Dermis blood vessel endothelial cell (primary cell): ENCODE measurements around the gene ZNHIT6. TPM values are rescaled to one million over a fixed set of nuclear protein-coding genes. Genes with fewer than 3 reads are reported as not detected.
"Not testable (repeated sequence)": the region's sequence is repeated elsewhere in the genome, so short reads cannot be mapped to it uniquely, and the experiment has no call there.

Source experiments
- DNase-seq: peaks from one replicate; pipeline ENCODE4 v3.0.0; 2010
- total RNA-seq: library from RNA; depleted of rRNA; stranded (reverse); fragments of >200 nt; gene quantifications from 2 replicates; pipeline ENCODE4 v1.2.3, GENCODE V29; 2014

Gene ZNHIT6, protein sequence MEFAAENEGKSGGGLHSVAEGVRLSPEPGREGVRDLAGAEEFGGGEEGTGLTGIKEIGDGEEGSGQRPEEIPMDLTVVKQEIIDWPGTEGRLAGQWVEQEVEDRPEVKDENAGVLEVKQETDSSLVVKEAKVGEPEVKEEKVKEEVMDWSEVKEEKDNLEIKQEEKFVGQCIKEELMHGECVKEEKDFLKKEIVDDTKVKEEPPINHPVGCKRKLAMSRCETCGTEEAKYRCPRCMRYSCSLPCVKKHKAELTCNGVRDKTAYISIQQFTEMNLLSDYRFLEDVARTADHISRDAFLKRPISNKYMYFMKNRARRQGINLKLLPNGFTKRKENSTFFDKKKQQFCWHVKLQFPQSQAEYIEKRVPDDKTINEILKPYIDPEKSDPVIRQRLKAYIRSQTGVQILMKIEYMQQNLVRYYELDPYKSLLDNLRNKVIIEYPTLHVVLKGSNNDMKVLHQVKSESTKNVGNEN
- 12.3 and 14.7 TPM in 2 replicates for total RNA-seq

DNA sequence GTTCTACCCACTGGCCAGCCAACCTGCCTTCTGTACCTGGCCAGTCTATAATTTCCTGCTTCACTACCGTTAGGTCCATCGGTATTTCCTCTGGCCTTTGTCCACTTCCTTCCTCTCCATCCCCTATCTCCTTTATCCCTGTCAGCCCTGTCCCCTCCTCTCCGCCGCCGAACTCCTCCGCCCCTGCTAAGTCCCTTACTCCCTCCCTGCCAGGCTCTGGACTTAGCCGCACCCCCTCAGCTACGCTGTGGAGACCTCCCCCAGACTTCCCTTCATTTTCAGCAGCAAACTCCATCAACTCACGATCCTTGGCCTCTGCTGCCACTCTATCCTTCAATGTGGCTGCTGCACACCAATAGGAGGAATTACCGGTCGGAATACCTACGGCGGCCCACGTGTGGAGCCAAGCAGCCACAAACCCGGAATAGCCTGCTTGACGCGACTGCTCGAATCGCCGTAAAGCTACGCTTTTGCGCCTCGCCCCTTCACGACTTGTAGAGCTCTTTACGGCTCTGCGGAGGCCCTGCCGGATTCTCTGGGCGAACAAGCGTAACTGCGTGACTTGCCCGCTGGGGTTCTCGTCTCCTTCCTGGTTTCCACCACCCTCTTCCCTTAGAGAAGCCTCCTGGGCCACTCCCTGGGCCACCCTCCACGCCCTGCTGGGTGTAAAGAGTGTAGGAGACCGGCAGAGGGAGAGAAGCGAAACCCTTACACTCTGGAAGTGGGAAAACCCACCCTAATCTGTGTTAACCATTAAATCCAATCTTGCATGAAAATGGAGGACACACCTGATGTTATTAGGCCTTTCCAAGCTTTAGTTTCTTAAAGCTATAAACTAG is at the start of gene ZNHIT6:
TSS of gene ZNHIT6 (minus strand) at position 444 of the 839 bp plus-strand sequence. CDS start at position 295, 149 bp downstream.
- DNase-seq, result peak; percentile 97

DNA sequence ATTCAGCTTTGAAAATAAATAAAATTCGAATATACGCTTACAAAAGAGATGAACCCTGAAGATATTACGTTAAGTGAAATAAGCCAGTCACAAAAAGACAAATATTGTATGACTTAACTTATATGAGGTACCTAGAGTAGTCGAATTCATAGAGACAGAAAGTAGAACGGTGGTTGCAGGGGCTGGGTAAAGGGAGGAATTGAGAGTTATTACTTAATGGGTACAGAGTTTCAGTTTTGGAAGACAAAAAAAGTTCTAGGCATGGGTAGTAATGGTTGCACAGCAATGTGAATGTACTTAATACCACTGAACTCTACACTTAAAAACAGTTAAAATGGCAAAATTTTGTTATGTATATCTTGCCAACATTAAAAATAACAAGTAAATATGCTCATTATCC is 48.6 kb upstream of the ZNHIT6 start:
- DNase-seq, result no peak

DNA sequence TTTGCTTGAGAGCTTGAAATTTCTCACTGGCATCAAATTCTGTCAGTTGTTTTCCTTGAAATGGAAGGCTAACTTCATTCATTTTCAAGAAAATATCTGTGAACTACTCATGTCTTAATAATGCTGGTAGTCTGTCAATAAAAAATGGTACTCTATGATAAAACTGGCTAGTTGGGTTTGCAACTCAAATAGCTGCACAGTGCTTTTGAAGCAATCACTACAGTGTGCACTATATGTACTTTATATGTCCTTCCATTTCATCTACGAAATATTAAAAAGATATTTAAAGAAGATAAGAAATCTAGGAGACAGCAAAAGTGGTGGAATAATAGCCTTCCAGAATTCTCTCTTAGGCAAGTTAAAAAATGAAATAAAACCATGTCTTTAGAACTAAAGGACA is 39.9 kb upstream of the ZNHIT6 start:
- DNase-seq, result no peak

DNA sequence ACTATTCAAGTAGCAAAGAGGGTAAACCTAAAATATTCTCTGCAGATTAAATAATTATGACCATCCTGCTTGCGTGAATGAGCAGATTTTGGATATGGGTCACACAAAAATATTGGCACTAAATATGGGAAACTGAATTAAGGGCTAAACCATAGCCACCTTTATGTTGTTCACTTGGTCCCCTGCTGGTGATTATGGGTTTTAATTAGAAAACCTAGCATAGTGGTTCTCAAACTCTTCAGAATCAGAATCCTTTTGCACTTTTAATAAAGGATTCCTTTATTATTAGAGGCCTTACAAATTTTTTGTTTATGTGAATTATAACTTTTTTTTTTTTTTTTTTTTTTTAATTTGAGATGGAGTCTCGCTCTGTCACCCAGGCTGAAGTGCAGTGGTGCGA is 38.5 kb upstream of the ZNHIT6 start:
- DNase-seq, result no peak

DNA sequence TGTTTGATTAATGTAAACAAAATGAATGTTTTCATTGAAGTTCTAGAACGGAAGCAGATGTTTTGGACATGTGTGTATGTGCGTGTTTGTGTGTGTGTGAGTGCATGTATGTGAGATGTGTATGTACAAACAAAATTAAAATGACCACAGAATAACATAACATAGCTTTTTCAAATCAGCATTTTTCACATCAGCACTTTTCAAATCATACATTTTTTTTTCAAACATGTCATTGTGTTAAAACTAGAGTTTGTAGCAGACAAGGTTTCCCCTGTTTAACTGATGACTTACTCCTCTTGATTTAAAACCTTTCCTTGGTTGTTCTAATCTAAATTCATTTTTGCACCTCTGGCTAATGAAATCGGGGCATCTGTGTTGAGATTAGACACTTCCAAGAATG is 35.6 kb upstream of the ZNHIT6 start:
- DNase-seq, result no peak

DNA sequence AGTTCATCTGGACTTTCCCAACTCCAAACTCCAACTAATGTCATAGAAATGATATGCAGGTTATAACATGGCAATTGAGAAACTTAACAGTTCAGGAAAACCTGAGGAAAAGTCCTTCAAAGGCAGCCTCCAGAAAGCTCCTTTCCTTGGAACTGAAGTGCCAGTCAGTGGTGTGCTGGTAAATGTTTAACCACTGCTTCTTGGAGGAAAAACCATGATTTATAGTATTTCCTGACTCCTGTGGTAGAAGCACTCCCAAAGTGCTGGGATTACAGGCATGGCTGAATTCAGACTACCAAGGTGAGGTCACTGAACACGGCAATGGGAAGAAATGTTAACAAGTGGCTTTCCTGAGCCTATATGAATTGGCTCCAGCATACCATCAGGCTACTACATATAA is 26.7 kb upstream of the ZNHIT6 start:
- DNase-seq, result no peak

DNA sequence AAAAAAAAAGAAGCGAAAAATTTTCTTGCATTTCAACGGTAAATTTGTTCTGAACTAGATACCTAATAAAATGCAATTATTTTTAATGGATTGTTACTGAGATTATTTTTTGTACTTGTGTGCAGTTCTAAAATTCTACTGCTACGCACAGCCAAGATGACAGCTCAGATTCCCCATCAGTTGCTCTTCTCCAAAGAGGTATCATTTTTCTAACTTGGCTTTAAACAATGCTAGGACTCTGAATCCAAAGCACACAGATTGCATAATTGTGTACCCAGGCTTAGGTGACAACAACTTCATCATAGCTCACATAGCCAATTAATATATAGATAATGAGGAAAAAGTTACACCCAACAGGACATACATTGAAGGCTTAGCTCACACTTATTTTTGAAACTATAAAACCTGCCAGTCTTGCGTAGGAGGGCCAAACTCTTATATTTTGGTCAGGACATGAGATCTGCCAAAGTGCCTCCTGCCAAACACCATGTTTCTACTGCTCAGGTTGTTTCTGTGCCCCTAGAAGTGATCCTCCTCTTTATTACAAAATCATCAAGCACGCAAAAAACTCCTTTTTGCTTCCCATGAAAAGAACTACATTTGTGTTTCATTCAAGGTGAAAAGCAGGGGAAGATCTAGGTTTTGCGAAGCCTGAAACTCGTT is 10.6 kb upstream of the ZNHIT6 start:
- no peak for DNase-seq

DNA sequence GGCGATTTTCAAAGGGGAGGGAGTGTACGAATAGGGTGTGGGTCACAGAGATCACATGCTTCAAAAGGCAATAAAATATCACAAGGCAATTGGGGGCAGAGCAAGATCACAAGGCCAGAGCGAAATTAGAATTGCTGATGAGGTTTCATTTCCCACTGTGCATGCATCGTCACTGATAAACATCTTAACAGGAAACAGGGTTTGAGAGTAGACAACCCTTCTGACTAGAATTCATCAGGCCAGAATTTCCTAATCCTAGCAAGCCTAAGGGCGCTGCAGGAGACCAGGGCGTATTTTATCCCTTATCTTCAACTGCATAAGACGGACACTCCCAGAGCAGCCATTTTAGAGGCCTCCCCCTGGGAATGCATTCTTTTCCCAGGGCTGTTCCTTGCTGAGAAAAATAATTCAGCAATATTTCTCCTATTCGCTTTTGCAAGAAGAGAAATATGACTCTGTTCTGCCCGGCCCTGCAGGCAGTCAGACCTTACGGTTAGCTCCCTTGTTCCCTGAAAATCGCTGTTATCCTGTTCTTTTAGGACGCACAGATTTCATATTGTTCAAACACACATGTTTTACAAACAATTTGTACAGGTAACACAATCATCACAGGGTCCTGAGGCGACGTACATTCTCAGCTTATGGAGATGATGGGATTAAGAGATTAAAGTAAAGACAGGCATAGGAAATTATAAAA is 6.3 kb upstream of the ZNHIT6 start:
- DNase-seq, result not testable (repeated sequence)

DNA sequence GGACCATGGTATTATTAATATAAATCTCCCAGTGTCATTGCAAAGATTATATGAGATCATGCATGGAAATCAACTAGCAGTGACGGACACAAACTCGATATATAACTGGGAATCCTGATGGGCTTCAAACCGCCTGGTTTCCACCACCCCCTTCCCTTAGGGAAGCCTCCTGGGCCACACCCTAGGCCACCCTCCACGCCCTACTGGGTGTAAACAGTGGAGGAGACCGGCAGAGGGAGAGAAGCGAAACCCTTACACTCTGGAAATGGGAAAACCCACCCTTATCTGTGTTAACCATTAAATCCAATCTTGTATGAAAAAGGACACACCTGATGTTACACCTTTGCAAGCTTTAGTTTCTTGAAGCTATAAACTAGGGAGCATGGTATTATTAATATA is 595 bp upstream of the ZNHIT6 start:
- no peak for DNase-seq

DNA sequence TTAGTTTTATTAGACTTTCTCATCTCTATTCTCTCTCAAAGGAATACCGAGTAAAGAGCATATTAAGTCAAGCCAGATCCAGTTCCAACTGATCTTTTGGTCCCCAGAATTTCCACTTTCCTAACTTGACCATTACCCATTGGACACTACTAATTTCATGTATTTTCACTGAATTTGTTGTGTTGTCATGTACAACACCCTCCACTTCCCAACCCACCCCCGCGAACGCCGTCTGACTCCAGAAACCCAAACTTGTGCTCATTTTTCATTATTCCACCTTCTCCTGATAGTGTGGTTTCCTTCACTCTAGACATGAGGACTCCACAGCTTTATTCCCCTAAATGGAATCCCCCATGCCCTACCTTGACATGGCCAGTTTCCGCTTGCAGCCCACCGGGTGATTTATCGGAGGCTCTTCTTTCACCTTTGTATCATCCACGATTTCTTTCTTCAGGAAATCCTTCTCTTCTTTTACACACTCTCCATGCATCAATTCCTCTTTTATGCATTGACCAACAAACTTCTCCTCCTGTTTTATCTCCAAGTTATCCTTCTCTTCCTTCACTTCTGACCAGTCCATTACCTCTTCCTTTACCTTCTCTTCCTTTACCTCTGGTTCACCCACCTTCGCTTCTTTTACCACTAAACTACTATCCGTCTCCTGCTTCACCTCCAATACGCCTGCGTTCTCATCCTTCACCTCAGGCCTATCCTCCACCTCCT is 805 bp downstream of the ZNHIT6 start:
- no peak for DNase-seq

DNA sequence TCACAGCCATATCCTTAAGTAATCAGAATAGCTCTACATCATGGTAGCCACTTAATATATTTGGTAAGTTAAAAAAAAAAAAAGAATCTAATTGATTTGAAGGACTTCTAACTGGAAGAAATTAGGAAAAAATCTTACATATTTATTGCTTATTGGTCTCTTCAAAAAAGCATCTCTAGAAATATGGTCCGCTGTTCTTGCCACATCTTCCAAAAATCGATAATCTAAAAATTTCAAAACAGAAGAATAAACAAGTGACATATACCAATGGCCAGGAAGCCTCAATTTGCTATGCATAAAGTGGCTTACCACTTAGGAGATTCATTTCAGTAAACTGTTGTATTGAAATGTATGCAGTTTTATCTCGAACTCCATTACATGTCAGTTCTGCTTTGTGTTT is 2.3 kb downstream of the ZNHIT6 start:
- DNase-seq, result no peak

DNA sequence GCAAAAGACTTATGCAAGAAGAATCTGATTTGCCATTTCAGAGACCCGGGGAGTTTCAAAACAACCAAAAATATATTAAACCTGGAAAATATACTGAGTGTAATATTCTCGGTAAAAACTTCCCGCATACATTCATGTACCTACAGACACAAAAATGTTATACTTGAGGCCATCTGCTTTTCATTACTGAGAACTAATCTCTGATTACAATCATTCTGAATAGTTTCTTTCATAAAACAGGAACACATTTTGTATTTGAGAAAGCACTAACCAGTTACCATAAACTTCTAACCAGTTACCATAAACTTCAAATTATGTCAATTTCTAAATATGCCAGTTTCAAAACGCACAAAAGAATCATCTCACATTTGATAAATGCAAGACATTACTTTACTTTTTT is 7.8 kb downstream of the ZNHIT6 start:
- DNase-seq, result no peak

DNA sequence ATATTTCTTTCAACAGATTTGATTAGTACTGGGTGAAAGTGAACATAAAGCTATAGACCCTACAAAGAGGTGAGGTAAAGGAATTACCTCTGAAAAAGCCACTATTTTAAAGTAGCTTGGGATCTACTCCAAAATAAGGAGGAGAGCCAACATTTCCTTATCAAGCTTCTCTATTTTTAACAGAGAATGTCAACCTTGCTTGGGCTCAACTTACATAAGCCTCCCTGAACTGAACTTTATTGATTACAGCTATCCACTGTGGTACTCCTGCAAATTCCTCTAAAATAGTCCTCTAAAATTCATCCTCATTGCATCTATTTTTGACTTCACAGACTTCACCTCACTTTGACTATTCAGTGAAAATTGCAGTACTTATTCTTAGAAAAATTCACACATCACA is 10.3 kb downstream of the ZNHIT6 start:
- no peak for DNase-seq

DNA sequence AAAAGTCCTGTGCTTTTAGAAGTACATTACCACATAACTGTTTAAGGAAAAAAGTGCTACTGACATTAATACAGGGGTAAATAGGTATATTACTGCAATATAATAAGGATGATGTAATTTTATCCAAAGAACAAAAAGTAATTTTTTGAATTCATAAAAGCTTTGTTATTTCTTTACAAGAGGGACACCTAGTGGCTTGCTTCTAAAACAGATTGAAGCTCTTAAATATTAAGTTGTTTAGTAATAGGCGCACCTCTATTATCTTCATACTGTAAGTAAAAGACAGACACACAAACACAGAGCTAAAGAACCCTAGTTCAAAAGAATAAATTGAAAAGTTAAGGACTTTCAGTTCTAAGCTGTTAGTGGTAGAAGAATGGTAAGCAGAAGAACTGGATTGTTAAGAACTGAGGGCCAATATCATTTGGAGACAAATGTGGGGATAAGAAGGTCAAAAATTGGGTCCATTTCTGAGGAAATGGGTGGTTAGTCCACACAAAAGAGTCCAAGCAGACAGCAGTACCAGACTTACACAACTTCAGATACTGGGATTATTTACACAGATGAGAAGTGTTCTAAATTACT is 15.4 kb downstream of the ZNHIT6 start:
- peak; percentile 72 for DNase-seq

DNA sequence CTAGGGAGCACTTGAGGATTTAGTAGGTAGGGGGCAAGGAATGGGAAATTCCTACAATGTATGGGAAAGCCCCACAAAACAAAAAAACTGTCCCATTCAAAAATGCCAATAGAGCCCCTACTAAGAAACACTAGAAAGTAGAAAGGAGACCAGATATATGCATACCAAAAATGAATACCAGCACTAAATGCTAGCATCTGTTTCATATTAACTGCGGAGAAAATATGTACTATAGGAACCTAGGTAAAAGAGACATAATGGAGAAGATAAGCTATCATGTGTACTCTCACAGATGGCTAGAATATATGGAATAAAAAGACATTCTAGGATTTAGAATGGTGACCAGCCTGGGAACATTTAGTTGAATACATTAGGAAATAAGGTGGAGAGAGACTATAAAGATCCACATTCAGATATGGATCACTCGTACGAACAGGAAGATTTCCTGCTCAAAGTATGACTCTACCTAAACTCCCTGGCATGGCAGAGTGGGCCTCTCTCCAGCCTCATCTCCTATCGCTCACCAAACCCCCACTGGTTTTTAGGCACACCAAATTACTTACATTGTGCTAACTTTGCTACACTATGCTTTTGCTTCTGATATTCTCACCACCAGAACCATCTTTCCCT is 18.3 kb downstream of the ZNHIT6 start:
- no peak for DNase-seq

DNA sequence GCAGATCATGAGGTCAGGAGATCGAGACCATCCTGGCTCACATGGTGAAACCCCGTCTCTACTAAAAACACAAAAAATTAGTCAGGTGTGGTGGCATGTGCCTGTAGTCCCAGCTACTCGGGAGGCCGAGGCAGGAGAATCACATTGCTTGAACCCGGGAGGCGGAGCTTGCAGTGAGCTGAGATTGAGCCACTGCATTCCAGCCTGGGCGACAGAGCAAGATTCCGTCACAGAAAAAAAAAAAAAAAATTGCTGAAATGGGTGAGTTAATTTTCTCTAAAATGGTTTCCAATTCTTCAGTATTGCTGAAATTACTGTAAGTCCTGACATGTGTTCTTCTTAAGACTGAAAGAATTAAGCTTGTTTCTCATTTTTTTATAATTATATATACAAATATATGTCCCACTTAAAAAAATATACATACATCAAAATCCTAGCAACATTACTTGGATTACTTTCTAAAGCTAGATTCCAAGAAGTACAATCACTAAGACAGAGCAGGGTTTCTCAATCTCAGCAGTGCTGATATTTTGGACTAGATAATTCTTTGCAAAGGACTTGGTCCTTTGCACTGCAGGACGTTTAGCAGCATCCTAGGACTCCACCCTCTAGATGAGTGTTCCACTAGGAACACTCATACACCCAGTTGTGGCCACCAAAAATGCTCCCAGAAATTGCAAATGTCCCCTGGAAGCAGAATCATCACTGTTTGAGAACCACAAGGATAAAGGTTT is 24.8 kb downstream of the ZNHIT6 start:
- DNase-seq, result no peak

DNA sequence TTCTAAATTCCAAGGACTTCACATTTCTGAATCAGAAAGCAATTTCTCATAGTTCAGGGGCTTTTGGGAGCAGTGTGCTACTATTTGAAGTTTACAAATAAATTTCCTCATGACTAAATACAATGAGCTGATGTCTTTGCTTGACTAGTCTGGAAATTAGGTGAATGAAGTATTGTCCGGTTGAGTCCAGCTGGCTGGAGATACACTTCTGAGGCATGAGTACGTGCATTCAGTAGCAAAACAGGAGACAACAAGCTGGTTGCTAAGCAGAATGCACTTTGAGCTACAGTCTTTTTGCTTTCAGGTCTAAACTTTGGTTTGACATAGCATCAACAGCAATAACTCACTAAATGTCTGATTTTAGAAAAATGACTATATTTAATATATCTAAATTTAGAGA is 27.1 kb downstream of the ZNHIT6 start:
- peak; percentile 78 for DNase-seq

DNA sequence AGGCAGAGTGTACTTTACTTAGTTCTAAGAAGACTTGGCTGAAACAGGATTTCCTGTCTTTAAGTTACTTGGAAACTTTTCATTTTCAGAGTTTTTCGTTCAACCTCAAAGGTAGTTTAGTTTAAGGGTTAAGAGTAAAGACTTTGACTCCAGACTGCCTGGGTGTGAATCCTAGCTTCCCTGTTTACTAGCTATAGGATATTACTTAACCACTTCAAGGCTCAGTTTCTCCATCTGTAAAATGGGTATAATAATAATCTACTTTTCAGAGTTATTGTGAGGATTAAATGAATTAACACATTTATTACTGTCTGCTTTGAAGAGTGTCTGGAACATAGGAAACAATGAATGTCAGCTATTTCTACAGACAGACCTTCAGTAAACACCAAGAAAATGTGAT is 30.0 kb downstream of the ZNHIT6 start:
- peak; percentile 26 for DNase-seq

DNA sequence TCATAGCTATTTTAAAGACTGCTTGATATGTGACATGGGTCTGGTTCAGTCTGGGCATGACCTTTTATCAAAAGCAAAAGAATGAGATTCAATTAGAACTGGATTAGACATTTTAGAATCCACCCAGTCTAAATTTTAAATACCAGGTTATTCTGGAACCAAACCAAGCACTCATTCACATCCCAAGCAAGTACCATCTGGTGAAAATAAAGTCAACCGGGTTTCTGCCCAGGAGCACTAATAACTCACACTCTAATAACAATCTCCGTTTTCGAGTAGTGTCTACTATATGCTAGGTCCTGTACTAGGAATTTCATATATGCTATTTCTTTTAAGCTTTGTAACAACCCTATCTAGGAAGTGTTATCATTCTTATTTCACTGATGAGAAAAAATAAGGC is 30.6 kb downstream of the ZNHIT6 start:
- no peak for DNase-seq

DNA sequence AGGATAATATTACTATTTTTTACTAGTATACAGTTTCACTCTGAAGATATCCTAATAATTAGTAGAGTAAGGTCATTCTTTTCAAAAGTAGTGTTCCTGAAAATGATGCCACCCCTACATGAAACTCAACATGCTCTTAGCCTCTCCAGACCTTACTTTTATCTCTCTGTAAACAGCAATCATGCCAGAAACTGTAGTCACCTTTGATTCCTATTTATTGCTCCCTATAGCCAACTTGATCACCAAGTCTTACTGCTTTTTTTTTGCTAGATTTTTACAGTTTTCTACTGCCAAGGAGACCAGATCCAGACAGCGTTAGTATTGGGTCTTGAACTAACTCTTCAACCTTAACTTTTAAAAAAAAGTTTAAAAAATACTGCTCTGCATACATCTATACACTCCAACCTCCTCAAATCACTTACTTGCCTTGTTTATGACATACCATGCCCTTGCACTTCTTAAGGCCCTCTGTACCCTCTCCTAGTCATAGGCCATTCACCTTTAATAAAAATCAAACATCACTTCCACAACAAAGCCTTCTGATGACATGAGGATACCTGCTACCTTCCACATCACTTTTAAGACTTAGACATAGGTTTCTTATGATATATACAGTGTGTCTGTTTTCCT is 36.1 kb downstream of the ZNHIT6 start:
- no peak for DNase-seq
